SK-N-SH (cell line): Measurements from ENCODE around the gene STX3. TPM values are rescaled to one million over a fixed set of nuclear protein-coding genes. Genes with fewer than 3 reads are reported as not detected.

Experiments
- CTCF ChIA-PET: fragments of 300-600, 350-600 bp; formaldehyde crosslinking; extraction: SDS; loops from one replicate; lab custom pipeline; 2021; lab: Yijun Ruan, JAX
- POLR2A ChIA-PET: fragments of 350-600 bp; sonication (Branson Sonifier 250); formaldehyde crosslinking; extraction: SDS; loops from one replicate; lab custom pipeline; 2020; ENCODE audit warnings: antibody characterized with exemption, inconsistent platforms; lab: Yijun Ruan, JAX
- DNase-seq: peaks from one replicate; pipeline ENCODE4 v3.0.0; 2012
- H2AFZ ChIP-seq: fragments of 200-600 bp; sonication (generic); 2 replicates; pipeline ENCODE4 v1.8.1; 2016; ENCODE audit warnings: antibody characterized with exemption, mild to moderate bottlenecking, low read depth
- H3F3A ChIP-seq: fragments of 200-600 bp; sonication (generic); replicated peaks from 2 replicates; pipeline ENCODE3; 2016; ENCODE audit warnings: antibody characterized with exemption, mild to moderate bottlenecking; ENCODE audit not compliant: insufficient read depth
- H3K27ac ChIP-seq, 2 experiments: fragments of 200-500 bp in 1 of 2; fragments of 200-600 bp in 1 of 2; sonication (Bioruptor generic) in 1 of 2; sonication (generic), shearing (Covaris generic) in 1 of 2; 2 replicates each; pipeline versions ENCODE4 v1.5.1 to v1.6.1; 2014 to 2016; ENCODE audit warnings: low read depth in 2 of 2, inconsistent platforms in 1 of 2, low read length in 1 of 2, mild to moderate bottlenecking in 1 of 2, mixed read lengths in 1 of 2
- H3K27me3 ChIP-seq: fragments of 200-600 bp; sonication (generic), shearing (Covaris generic); 2 replicates; pipeline ENCODE4 v1.6.1; 2016; ENCODE audit warnings: mixed run types; ENCODE audit not compliant: insufficient read depth
- H3K36me3 ChIP-seq, 2 experiments: fragments of 200-500 bp in 1 of 2; fragments of 200-600 bp in 1 of 2; sonication (Bioruptor generic) in 1 of 2; sonication (generic) in 1 of 2; replicated peaks in 1 of 2; 2 replicates each; pipeline versions ENCODE3 to v1.5.1; 2014 to 2016; ENCODE audit warnings: low read length in 1 of 2, mild to moderate bottlenecking in 1 of 2; ENCODE audit not compliant: insufficient read depth in 2 of 2, control insufficient read depth in 1 of 2
- H3K4me1 ChIP-seq, 2 experiments: fragments of 200-500 bp in 1 of 2; fragments of 200-600 bp in 1 of 2; sonication (Bioruptor generic) in 1 of 2; sonication (generic), shearing (Covaris generic) in 1 of 2; 2 replicates each; pipeline versions ENCODE4 v1.5.1 to v1.6.1; 2014 to 2016; ENCODE audit warnings: low read depth in 1 of 2, low read length in 1 of 2, mixed run types in 1 of 2; ENCODE audit not compliant: insufficient read depth in 2 of 2, control insufficient read depth in 1 of 2
- H3K4me2 ChIP-seq: fragments of 200-600 bp; sonication (generic), shearing (Covaris generic); 2 replicates; pipeline ENCODE4 v1.6.1; 2017; ENCODE audit warnings: mixed run types
- H3K4me3 ChIP-seq, 2 experiments: fragments of 200-500 bp in 1 of 2; fragments of 200-600 bp in 1 of 2; sonication (Bioruptor generic) in 1 of 2; sonication (generic), shearing (Covaris generic) in 1 of 2; 2 replicates each; pipeline versions ENCODE4 v1.5.1 to v1.8.1; 2014 to 2016; ENCODE audit warnings: low read depth in 2 of 2, inconsistent platforms in 1 of 2, low read length in 1 of 2, mild to moderate bottlenecking in 1 of 2, mixed read lengths in 1 of 2, moderate library complexity in 1 of 2
- H3K79me2 ChIP-seq: fragments of 200-600 bp; sonication (generic); 2 replicates; pipeline ENCODE4 v1.8.1; 2017; ENCODE audit warnings: mild to moderate bottlenecking; ENCODE audit not compliant: insufficient read depth
- H3K9ac ChIP-seq: fragments of 200-600 bp; sonication (generic); 2 replicates; pipeline ENCODE4 v1.6.1; 2017; ENCODE audit warnings: mixed run types
- H3K9me2 ChIP-seq: fragments of 200-600 bp; sonication (generic); 2 replicates; pipeline ENCODE4 v1.6.1; 2017; ENCODE audit warnings: mixed run types
- H3K9me3 ChIP-seq: fragments of 200-600 bp; sonication (generic); 2 replicates; pipeline ENCODE4 v1.6.1; 2017; ENCODE audit warnings: mixed run types, mild to moderate bottlenecking, moderate library complexity
- H4K20me1 ChIP-seq: fragments of 200-600 bp; sonication (generic); 2 replicates; pipeline ENCODE4 v1.6.1; 2017; ENCODE audit warnings: mild to moderate bottlenecking, mixed run types; ENCODE audit not compliant: insufficient read depth
- ELF1 ChIP-seq: IDR thresholded peaks from 2 replicates; pipeline ENCODE4 v1.4.0; 2012
- FOXM1 ChIP-seq: IDR thresholded peaks from 2 replicates; pipeline ENCODE4 v1.4.0; 2012; ENCODE audit warnings: low read depth, mild to moderate bottlenecking
- GATA2 ChIP-seq: sonication (generic); formaldehyde crosslinking; IDR thresholded peaks from 2 replicates; pipeline ENCODE4 v1.5.0; 2020; ENCODE audit warnings: mild to moderate bottlenecking, missing genetic modification reagents
- JUND ChIP-seq: IDR thresholded peaks from 2 replicates; pipeline ENCODE4 v1.4.0; 2012
- NRF1 ChIP-seq: IDR thresholded peaks from 2 replicates; pipeline ENCODE4 v1.6.1; 2012; ENCODE audit warnings: low read depth, mild to moderate bottlenecking, low read length
- POLR2AphosphoS5 ChIP-seq: IDR thresholded peaks from 2 replicates; pipeline ENCODE4 v1.6.1; 2012; ENCODE audit warnings: low read depth, low read length
- RFX5 ChIP-seq: IDR thresholded peaks from 2 replicates; pipeline ENCODE4 v1.6.1; 2012; ENCODE audit warnings: mild to moderate bottlenecking, improper control_type of control experiment, low read length
- RXRA ChIP-seq: IDR thresholded peaks from 2 replicates; pipeline ENCODE4 v1.4.0; 2012; ENCODE audit warnings: low read depth, mild to moderate bottlenecking, borderline replicate concordance
- SMC3 ChIP-seq: IDR thresholded peaks from 2 replicates; pipeline ENCODE4 v1.6.1; 2012; ENCODE audit warnings: low read depth, low read length, improper control_type of control experiment
- TAF1 ChIP-seq: IDR thresholded peaks from 2 replicates; pipeline ENCODE4 v1.6.1; 2012; ENCODE audit warnings: low read depth, mild to moderate bottlenecking, low read length, moderate library complexity, borderline replicate concordance
- TCF12 ChIP-seq: IDR thresholded peaks from 2 replicates; pipeline ENCODE4 v1.4.0; 2012
- TEAD4 ChIP-seq: IDR thresholded peaks from 2 replicates; pipeline ENCODE4 v1.4.0; 2012; ENCODE audit warnings: mild to moderate bottlenecking, borderline replicate concordance; ENCODE audit not compliant: insufficient read depth
- WGBS: methylation state at CpG from one replicate; pipeline ENCODE4 v1.1.6; 2017; ENCODE audit warnings: low lambda C conversion rate; 5-methylcytosine and 5-hydroxymethylcytosine counted together
- polyA plus RNA-seq, 3 experiments: library from polyadenylated mRNA; depleted of rRNA; stranded (reverse); fragments of >200 nt; gene quantifications; 2 replicates each; pipeline ENCODE4 v1.2.3, GENCODE V29; 2012
- TF ChIP-seq, protein P1 (sequence below): IDR thresholded peaks from 2 replicates; pipeline ENCODE4 v1.4.0; 2012; ENCODE audit warnings: low read depth, borderline replicate concordance
- TF ChIP-seq, protein P2 (sequence below): IDR thresholded peaks from 2 replicates; pipeline ENCODE4 v1.4.0; 2012; ENCODE audit warnings: low read depth
- TF ChIP-seq, protein P3 (sequence below): fragments of 150-350 bp; IDR thresholded peaks from 2 replicates; pipeline ENCODE4 v1.6.1; 2017; ENCODE audit warnings: antibody characterized with exemption, low read length, low read depth, borderline replicate concordance
- TF ChIP-seq, protein P4 (sequence below): IDR thresholded peaks from 2 replicates; pipeline ENCODE4 v1.6.1; 2012; ENCODE audit warnings: mild to moderate bottlenecking, low read depth, low read length, moderate library complexity

STX3 gene
- polyA plus RNA-seq, 1 of the 3 experiments (the other 2 are of a cell fraction): 21.4 TPM

DNA sequence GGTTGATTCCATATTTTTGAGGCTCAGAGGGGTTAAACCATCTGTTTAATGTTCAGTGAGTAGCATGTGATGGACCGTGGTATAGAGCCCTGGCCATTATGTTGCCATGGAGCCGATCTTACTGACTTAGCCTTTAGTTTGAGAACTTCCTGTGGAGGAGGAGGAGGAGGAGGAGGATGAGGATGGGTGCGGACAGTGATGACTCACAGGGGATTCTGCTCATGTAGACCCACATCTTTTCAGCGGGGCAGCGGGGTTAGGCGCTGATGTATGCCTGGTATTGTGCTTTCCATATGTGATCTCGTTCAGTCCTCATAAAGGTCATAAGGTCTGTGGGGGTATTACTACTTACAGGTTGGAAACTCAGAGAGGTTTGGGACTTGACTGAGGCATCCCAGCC lies 13.9 kb downstream of the STX3 start:
- ChIA-PET POLR2A (no interaction called here), CTCF (interaction anchor here (0.8 kb wide), 1 partner anchor 9 kb away, joined by 4 read pairs; no protein-coding TSS in a partner anchor)
- Histone ChIP-seq H3K4me1 (no peaks in the 10 kb centered on the region), H3K9me3 (no peaks in the 10 kb centered on the region), H4K20me1 (peaks cover 73% of the 10 kb centered on the region), H2AFZ (no peak overlapping the region), H3K27me3 (no peaks in the 10 kb centered on the region), H3K4me3 (no peak overlapping the region), H3K36me3 (peaks cover 0 to 13% of the 10 kb centered on the region in 2 experiments), H3K79me2 (peaks cover 65% of the 10 kb centered on the region), H3K27ac (no peak overlapping the region), H3K4me2 (no peak overlapping the region), H3K9ac (no peak overlapping the region), H3F3A (no peaks in the 10 kb centered on the region), H3K9me2 (no peaks in the 10 kb centered on the region)
- no peak for TF ChIP-seq POLR2AphosphoS5
- TF ChIP-seq, protein P1, sequence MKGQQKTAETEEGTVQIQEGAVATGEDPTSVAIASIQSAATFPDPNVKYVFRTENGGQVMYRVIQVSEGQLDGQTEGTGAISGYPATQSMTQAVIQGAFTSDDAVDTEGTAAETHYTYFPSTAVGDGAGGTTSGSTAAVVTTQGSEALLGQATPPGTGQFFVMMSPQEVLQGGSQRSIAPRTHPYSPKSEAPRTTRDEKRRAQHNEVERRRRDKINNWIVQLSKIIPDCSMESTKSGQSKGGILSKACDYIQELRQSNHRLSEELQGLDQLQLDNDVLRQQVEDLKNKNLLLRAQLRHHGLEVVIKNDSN: no peak
- no peak for TF ChIP-seq FOXM1
- TF ChIP-seq ELF1: no peak
- TF ChIP-seq NRF1: no peak
- TF ChIP-seq, protein P2, sequence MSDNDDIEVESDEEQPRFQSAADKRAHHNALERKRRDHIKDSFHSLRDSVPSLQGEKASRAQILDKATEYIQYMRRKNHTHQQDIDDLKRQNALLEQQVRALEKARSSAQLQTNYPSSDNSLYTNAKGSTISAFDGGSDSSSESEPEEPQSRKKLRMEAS: no peak
- no peak for TF ChIP-seq TAF1
- no peak for TF ChIP-seq TCF12
- no peak for TF ChIP-seq SMC3
- TF ChIP-seq RXRA: no peak
- TF ChIP-seq TEAD4: no peak
- TF ChIP-seq, protein P3, sequence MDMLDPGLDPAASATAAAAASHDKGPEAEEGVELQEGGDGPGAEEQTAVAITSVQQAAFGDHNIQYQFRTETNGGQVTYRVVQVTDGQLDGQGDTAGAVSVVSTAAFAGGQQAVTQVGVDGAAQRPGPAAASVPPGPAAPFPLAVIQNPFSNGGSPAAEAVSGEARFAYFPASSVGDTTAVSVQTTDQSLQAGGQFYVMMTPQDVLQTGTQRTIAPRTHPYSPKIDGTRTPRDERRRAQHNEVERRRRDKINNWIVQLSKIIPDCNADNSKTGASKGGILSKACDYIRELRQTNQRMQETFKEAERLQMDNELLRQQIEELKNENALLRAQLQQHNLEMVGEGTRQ: no peak
- TF ChIP-seq RFX5: no peak
- TF ChIP-seq JUND: no peak
- TF ChIP-seq, protein P4, sequence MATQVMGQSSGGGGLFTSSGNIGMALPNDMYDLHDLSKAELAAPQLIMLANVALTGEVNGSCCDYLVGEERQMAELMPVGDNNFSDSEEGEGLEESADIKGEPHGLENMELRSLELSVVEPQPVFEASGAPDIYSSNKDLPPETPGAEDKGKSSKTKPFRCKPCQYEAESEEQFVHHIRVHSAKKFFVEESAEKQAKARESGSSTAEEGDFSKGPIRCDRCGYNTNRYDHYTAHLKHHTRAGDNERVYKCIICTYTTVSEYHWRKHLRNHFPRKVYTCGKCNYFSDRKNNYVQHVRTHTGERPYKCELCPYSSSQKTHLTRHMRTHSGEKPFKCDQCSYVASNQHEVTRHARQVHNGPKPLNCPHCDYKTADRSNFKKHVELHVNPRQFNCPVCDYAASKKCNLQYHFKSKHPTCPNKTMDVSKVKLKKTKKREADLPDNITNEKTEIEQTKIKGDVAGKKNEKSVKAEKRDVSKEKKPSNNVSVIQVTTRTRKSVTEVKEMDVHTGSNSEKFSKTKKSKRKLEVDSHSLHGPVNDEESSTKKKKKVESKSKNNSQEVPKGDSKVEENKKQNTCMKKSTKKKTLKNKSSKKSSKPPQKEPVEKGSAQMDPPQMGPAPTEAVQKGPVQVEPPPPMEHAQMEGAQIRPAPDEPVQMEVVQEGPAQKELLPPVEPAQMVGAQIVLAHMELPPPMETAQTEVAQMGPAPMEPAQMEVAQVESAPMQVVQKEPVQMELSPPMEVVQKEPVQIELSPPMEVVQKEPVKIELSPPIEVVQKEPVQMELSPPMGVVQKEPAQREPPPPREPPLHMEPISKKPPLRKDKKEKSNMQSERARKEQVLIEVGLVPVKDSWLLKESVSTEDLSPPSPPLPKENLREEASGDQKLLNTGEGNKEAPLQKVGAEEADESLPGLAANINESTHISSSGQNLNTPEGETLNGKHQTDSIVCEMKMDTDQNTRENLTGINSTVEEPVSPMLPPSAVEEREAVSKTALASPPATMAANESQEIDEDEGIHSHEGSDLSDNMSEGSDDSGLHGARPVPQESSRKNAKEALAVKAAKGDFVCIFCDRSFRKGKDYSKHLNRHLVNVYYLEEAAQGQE: no peak
- no peak for TF ChIP-seq GATA2 (CRISPR knock-in tag)
- WGBS: 70% methylated on average over 6 of the region's 7 CpGs
- DNase-seq: no peak
